Measurements from ENCODE around the gene NOS1AP.

The NOS1AP gene

DNA sequence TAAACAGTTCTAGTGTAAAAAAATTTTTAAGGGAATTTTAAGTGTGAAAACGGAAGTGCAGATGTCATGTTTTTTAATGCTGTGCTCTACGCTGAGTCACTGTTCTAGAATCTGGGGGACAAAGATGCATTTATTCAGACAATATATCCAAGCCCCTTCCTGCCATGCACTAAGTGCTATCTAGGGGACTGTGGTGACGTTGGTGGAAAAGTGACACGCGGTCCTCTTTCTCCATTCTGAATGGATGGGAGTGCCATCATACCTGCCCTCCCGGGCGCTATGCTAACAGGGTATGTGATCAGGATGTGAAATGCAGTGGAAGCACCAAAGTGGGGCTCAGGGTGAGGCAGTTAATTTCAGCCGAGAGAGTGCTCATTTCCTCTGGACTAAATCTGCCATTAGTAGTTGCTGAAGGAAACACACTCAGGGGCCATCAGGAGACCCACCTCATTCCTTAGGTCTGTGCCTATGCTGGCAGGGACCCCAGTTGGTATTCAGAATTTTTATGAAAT lies 318.6 kb downstream of the NOS1AP start:
- Histone ChIP-seq H3K9me3 (ENCODE audit: insufficient read depth, low read length) (no peaks in the 10 kb centered on the region), H3K4me1 (ENCODE audit: insufficient read depth, insufficient read length) (peaks cover 21% of the 10 kb centered on the region), H3K27me3 (ENCODE audit: insufficient read depth, insufficient read length) (no peaks in the 10 kb centered on the region), H3K36me3 (ENCODE audit: insufficient read depth, insufficient read length, low read length) (peaks cover 12% of the 10 kb centered on the region), H3K4me3 (ENCODE audit: insufficient read length, low read depth) (no peak overlapping the region), H3K9ac (ENCODE audit: insufficient read length, low read depth) (no peak overlapping the region)
- no peak for DNase-seq (ENCODE audit: low read depth, low spot score)
- no peak for TF ChIP-seq YY1 (IDR thresholded peaks at IDR 0.05; ENCODE audit: insufficient read depth, insufficient read length)
- TF ChIP-seq SUZ12 (IDR thresholded peaks at IDR 0.05; ENCODE audit: extremely low read depth, insufficient read depth, insufficient read length), result no peak
- TF ChIP-seq ZNF274 (IDR thresholded peaks at IDR 0.05; ENCODE audit: low read depth, low read length), result no peak

DNA sequence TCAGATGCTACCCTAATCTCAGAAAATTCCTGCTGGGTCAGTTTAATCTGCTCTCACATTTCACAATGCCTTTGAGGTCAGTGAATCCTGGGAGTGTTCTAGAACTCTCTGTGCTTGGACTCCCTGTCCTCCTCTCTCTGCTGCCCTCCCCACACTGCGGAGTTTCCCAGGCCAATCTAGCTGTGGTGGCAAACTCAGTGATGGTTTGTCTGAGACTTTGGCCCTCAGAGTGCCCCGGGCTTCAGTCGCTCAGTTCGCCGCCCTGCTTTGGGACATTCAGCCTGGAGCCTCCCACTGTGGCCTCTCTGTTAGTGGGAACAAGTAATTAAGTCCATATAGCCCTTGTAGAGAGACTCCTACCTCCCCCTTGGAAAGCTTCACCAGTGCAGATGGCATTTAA lies 319.1 kb downstream of the NOS1AP start:
- H3K9ac ChIP-seq (ENCODE audit: insufficient read length, low read depth), result no peak overlapping the region
- H3K27me3 ChIP-seq (ENCODE audit: insufficient read depth, insufficient read length), result no peaks in the 10 kb centered on the region
- no peak for DNase-seq (ENCODE audit: low read depth, low spot score)
- no peak overlapping the region for H3K4me3 ChIP-seq (ENCODE audit: insufficient read length, low read depth)
- TF ChIP-seq SUZ12 (IDR thresholded peaks at IDR 0.05; ENCODE audit: extremely low read depth, insufficient read depth, insufficient read length) (no peak), YY1 (IDR thresholded peaks at IDR 0.05; ENCODE audit: insufficient read depth, insufficient read length) (no peak), ZNF274 (IDR thresholded peaks at IDR 0.05; ENCODE audit: low read depth, low read length) (no peak)
- H3K4me1 ChIP-seq (ENCODE audit: insufficient read depth, insufficient read length), result peaks cover 17% of the 10 kb centered on the region
- peaks cover 7% of the 10 kb centered on the region for H3K36me3 ChIP-seq (ENCODE audit: insufficient read depth, insufficient read length, low read length)
- H3K9me3 ChIP-seq (ENCODE audit: insufficient read depth, low read length), result no peaks in the 10 kb centered on the region

DNA sequence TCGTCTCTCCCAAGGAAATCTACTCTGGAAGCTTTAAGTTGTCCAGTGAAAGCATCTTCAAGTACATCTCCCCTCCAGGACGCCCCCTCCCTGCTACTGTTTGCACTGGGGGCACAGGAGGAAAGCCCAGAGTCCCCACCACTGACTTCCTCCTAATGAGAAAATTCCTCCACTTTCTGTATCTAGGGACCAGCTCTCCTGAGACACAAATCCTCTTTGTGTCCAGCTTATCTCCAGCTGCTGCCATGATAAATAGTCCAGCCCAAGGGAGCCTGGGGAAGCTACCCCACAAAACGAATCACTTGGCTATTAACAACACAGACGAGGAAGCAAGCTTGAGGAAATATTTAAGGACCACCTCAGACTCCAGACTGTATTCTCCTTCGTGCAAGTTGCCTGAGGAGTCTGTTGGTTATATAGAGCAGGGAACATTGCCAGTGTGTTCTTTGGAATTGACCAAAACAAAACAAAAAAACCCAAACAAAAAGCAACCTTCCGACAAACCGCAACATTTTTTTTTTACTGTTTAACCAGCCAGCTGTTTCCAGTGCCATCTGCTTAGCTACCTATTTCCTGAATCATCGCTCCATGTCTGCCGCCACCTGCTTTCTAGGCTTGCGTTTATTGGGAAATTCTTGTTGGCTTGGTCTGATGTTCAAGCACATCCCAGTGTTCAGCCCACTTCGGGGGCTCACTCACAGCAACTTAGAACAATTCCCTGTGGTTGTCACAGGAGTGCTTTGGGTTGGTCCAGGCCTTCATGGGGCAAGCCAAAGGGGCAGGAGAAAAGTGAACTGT lies 319.7 kb downstream of the NOS1AP start:
- peaks cover 3% of the 10 kb centered on the region for H3K36me3 ChIP-seq (ENCODE audit: insufficient read depth, insufficient read length, low read length)
- DNase-seq (ENCODE audit: low read depth, low spot score), result no peak
- no peaks in the 10 kb centered on the region for H3K27me3 ChIP-seq (ENCODE audit: insufficient read depth, insufficient read length)
- TF ChIP-seq YY1 (IDR thresholded peaks at IDR 0.05; ENCODE audit: insufficient read depth, insufficient read length) (no peak), SUZ12 (IDR thresholded peaks at IDR 0.05; ENCODE audit: extremely low read depth, insufficient read depth, insufficient read length) (no peak), ZNF274 (IDR thresholded peaks at IDR 0.05; ENCODE audit: low read depth, low read length) (no peak)
- peaks cover 11% of the 10 kb centered on the region for H3K4me1 ChIP-seq (ENCODE audit: insufficient read depth, insufficient read length)
- no peak overlapping the region for H3K9ac ChIP-seq (ENCODE audit: insufficient read length, low read depth)
- no peaks in the 10 kb centered on the region for H3K9me3 ChIP-seq (ENCODE audit: insufficient read depth, low read length)
- no peak overlapping the region for H3K4me3 ChIP-seq (ENCODE audit: insufficient read length, low read depth)

DNA sequence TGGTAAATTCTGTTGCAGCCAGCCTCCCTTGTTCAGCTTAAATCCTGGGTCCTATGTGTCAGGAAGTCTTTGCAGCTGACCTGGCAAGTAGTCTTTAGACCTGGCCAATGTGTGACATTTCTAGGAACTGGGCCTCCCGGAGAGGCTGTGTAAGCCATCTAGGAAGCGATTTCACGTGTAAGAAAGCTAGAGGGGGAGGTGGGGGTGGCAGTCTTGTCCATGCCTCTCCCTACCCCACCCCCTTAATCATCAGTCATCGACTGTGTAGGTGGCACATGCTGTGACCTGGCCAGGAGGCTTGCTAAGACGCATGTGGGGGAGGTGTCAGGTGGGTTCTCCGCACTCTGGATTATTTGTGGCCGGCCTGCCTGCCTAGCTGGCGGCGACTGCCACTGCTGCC lies 320.5 kb downstream of the NOS1AP start:
- peaks cover 8% of the 10 kb centered on the region for H3K4me1 ChIP-seq (ENCODE audit: insufficient read depth, insufficient read length)
- no peak for TF ChIP-seq SUZ12 (IDR thresholded peaks at IDR 0.05; ENCODE audit: extremely low read depth, insufficient read depth, insufficient read length)
- no peak for TF ChIP-seq ZNF274 (IDR thresholded peaks at IDR 0.05; ENCODE audit: low read depth, low read length)
- TF ChIP-seq YY1 (IDR thresholded peaks at IDR 0.05; ENCODE audit: insufficient read depth, insufficient read length), result no peak
- H3K9ac ChIP-seq (ENCODE audit: insufficient read length, low read depth), result no peak overlapping the region
- peaks cover 3% of the 10 kb centered on the region for H3K36me3 ChIP-seq (ENCODE audit: insufficient read depth, insufficient read length, low read length)
- no peak for DNase-seq (ENCODE audit: low read depth, low spot score)
- H3K27me3 ChIP-seq (ENCODE audit: insufficient read depth, insufficient read length), result no peaks in the 10 kb centered on the region
- H3K9me3 ChIP-seq (ENCODE audit: insufficient read depth, low read length), result no peaks in the 10 kb centered on the region
- no peak overlapping the region for H3K4me3 ChIP-seq (ENCODE audit: insufficient read length, low read depth)

DNA sequence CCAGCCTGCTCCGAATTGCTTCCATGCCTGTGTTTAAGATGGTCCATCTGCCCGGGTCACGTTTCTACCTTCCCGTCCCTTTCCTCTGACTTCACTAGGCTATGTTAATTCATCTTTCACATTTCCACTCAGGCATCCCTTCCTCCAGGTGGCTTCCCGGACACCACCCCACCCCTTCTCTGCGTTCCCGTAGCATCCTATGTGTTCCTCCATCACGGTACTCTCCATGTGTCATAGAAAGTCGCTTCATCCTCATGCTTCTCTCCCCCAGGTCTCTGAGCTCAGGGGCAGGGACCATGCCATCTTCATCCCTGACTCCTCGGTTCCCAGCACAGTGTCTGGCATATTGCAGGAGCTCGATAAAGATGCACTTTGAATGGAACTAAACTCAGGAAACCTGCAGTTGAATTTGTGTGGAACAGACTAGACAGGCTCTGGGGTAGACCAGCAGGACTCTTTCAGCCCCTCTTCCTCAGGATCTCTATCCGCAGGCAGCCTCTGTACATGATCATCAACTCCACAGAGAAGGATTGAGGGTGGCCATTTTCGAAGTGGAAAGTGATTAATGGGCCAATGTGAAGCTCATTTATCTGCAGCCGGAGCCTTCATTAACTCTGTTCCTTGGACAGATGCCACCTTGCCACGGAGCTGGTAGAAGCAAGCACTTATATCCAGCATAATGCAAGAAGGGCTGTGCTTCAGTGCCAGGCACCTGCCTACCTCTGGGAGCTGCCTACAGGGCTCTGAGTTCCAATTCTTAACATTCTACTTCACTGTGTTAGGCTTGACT lies 321.1 kb downstream of the NOS1AP start:
- Histone ChIP-seq H3K9ac (ENCODE audit: insufficient read length, low read depth) (no peak overlapping the region), H3K36me3 (ENCODE audit: insufficient read depth, insufficient read length, low read length) (peaks cover 3% of the 10 kb centered on the region), H3K9me3 (ENCODE audit: insufficient read depth, low read length) (no peaks in the 10 kb centered on the region), H3K4me1 (ENCODE audit: insufficient read depth, insufficient read length) (peaks cover 6% of the 10 kb centered on the region), H3K4me3 (ENCODE audit: insufficient read length, low read depth) (no peak overlapping the region), H3K27me3 (ENCODE audit: insufficient read depth, insufficient read length) (no peaks in the 10 kb centered on the region)
- no peak for DNase-seq (ENCODE audit: low read depth, low spot score)
- TF ChIP-seq YY1 (IDR thresholded peaks at IDR 0.05; ENCODE audit: insufficient read depth, insufficient read length) (no peak), SUZ12 (IDR thresholded peaks at IDR 0.05; ENCODE audit: extremely low read depth, insufficient read depth, insufficient read length) (no peak), ZNF274 (IDR thresholded peaks at IDR 0.05; ENCODE audit: low read depth, low read length) (no peak)

DNA sequence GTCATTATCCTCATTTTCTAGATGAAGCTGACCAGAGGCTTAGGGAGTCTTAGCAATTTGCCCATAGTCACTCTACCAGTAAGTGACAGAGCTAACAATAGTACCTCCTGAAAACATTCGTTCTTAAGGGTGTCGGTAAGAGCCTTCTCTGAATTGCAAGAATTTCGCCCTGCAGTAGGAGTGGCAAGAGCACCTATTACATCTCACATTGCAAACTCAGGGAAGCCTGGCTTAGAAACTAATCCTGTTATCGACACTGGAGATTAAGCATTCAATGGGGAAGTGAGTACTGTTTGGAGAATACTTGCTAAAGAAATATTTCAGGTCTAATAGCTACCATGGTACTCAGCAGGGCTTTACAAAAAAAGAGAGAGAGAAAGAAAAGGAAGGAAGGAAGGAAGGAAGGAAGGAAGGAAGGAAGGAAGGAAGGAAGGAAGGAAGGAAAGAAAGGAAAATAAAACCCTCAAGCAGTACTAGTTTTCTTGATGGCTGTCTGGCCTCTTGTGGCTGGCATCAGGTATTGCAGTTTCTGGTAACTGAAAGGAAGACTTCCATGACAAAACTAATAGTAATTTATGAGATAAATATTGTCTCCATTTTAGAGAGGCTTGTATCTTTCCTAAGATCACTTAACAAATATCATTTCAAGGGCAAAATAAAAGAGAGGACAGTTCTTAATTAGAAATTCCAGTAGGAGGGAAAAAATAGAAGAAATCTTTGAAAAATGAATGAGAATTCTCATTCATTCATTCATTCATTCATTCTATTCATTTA lies 322.5 kb downstream of the NOS1AP start:
- H3K9me3 ChIP-seq (ENCODE audit: insufficient read depth, low read length), result no peaks in the 10 kb centered on the region
- no peak overlapping the region for H3K9ac ChIP-seq (ENCODE audit: insufficient read length, low read depth)
- no peaks in the 10 kb centered on the region for H3K27me3 ChIP-seq (ENCODE audit: insufficient read depth, insufficient read length)
- no peak overlapping the region for H3K4me3 ChIP-seq (ENCODE audit: insufficient read length, low read depth)
- peaks cover 6% of the 10 kb centered on the region for H3K4me1 ChIP-seq (ENCODE audit: insufficient read depth, insufficient read length)
- H3K36me3 ChIP-seq (ENCODE audit: insufficient read depth, insufficient read length, low read length), result no peaks in the 10 kb centered on the region
- TF ChIP-seq ZNF274 (IDR thresholded peaks at IDR 0.05; ENCODE audit: low read depth, low read length), result no peak
- DNase-seq (ENCODE audit: low read depth, low spot score), result no peak
